GM18502 (cell line): Measurements from ENCODE around the gene MYO5A.

Experiments
- ATAC-seq: cut with Tn5 transposase; IDR thresholded peaks from one replicate; pipeline ENCODE4 v1.9.1; 2021; ENCODE audit warnings: mild to moderate bottlenecking; ENCODE audit not compliant: unreplicated experiment, poor library complexity

Gene MYO5A

DNA sequence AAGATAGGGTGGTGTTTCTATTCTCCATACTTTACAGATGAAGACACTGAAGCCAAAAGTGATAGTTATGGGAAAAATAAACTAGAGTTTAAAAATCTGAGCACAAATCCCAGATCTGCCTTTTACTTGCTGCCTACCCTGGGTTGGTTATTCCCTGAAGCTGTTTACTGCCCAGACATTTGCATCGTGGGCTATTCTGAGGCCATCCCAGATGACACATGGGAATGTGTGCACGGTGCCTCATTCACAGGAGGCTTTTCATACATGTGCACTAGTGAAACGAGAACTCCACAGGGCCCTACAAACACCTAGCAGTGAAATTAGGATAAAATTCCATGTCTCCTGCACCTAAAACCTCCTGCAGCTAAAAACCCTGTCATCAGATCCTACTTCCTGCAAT lies 250.5 kb downstream of the MYO5A start:
- ATAC-seq = no peak

- ATAC-seq = no peak
These were observed 251.1 kb downstream of the MYO5A start for GRCh38 chr15:52277575-52277974.

GRCh38 chr15:52276256-52276770 lies 252.4 kb downstream of the MYO5A start:
- no peak for ATAC-seq

DNA sequence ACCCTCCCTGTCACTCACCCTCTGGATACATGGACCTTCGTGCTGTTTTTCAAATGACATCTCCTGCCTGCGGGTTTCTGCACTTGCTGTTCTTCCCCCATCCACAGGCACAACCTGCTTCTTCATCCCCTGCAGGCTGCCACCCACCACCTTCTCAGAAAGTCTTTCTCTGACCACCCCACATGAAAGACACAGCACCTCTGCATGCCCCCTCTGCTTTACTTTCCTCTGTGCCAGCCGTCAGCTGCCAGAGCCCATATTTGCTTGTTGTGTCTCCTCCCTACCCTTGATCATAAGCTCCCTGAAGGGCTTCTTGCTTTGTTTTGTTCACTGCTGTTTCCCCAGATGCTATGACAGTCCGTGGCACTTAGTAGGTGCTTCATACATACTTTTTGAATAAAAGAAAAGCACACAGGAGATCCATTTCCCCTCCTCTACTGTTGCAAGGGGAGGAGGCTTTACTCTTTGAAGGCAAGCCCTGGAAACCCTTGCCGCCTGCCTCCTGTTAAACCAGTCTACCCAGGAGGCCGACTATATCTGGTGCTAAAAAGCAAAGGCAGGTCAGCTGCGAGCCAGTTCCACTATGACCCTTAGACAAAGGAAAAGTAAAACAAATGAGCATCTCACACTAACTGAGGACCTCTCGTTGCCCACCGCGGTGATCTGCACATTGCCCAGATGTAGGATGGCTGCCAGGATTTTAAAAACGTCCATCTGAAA lies 265.0 kb downstream of the MYO5A start:
- no peak for ATAC-seq

- ATAC-seq = no peak
These were observed 266.3 kb downstream of the MYO5A start for GRCh38 chr15:52262364-52262763.

GRCh38 chr15:52261498-52262242 lies 267.0 kb downstream of the MYO5A start:
- peak; percentile 99 for ATAC-seq

GRCh38 chr15:52261026-52261425 lies 267.7 kb downstream of the MYO5A start:
- no peak for ATAC-seq

DNA sequence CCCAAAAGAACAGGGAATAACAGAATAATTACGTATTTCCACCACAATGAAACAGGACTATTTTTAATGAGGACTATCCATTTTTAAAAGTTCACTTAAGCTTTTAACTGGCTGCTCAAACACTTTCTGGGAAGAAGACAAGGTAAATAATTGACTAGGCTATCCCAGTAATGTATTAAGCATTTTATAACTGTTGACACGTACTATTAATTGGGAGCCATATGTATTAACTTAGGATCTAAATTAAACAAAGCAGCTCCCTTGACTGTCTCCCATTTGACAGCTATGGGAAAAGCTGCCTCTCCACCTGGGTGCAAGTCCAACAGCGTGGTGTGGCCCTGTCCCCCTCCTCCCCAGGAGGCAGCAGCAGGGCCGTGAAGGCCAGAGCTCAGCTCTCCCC lies 269.2 kb downstream of the MYO5A start:
- no peak for ATAC-seq

GRCh38 chr15:52258461-52258860 lies 270.2 kb downstream of the MYO5A start:
- no peak for ATAC-seq

DNA sequence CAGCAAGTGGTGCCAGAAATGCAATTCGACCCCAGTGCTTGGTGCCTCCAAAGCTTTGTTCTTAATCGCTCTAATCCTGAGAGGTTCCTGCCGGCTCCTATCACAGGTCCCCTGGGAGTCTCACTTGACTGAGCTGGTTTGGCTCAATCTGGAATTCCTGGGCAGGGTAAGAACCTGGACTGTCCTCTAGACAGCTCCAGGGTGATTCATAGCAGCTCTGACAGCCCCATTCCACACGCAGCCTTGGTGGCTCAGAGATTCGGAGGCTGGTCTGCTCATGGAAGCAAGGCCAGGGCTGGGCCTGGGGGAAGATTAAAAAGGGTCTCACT lies 271.0 kb downstream of the MYO5A start:
- no peak for ATAC-seq
